ENCODE measurements around the gene UBR3.
"Not testable (repeated sequence)": the region's sequence is repeated elsewhere in the genome, so short reads cannot be mapped to it uniquely, and the experiment has no call there.

UBR3 gene

GRCh38 chr2:169871994-169872393 is 44.7 kb downstream of the UBR3 start:
- no peak for DNase-seq

- peak; percentile 32 to 38 for DNase-seq
These were observed 50.1 kb downstream of the UBR3 start for GRCh38 chr2:169877398-169877797.

- DNase-seq: no peak
These were observed 59.9 kb downstream of the UBR3 start for GRCh38 chr2:169887120-169887519.

GRCh38 chr2:169891593-169892298 is 64.5 kb downstream of the UBR3 start:
- DNase-seq: no peak

GRCh38 chr2:169892951-169893350 is 65.7 kb downstream of the UBR3 start:
- no peak for DNase-seq

- no peak for DNase-seq
These were observed 68.2 kb downstream of the UBR3 start for GRCh38 chr2:169895294-169895985.

- no peak for DNase-seq
These were observed 70.6 kb downstream of the UBR3 start for GRCh38 chr2:169897834-169898233.

GRCh38 chr2:169900103-169900502 is 72.8 kb downstream of the UBR3 start:
- DNase-seq: not testable (repeated sequence)

- DNase-seq: no peak
These were observed 73.4 kb downstream of the UBR3 start for GRCh38 chr2:169900686-169901085.

- no peak for DNase-seq
These were observed 79.5 kb downstream of the UBR3 start for GRCh38 chr2:169906731-169907130.

- no peak for DNase-seq
These were observed 82.1 kb downstream of the UBR3 start for GRCh38 chr2:169909376-169909775.

GRCh38 chr2:169910109-169910799 is 83.0 kb downstream of the UBR3 start:
- DNase-seq: no peak

GRCh38 chr2:169911119-169911518 is 83.9 kb downstream of the UBR3 start:
- DNase-seq: no peak

- no peak for DNase-seq
These were observed 89.4 kb downstream of the UBR3 start for GRCh38 chr2:169916623-169917022.

GRCh38 chr2:169923977-169924376 is 96.7 kb downstream of the UBR3 start:
- no peak for DNase-seq

GRCh38 chr2:169925968-169926367 is 98.7 kb downstream of the UBR3 start:
- DNase-seq: no peak

GRCh38 chr2:169928463-169928864 is 101.2 kb downstream of the UBR3 start:
- DNase-seq: peak; percentile 51 to 61

GRCh38 chr2:169933124-169933711 is 106.0 kb downstream of the UBR3 start:
- DNase-seq: peak; percentile 64 to 69

GRCh38 chr2:169936652-169937051 is 109.4 kb downstream of the UBR3 start:
- DNase-seq: not testable (repeated sequence)

GRCh38 chr2:169945515-169945914 is 118.3 kb downstream of the UBR3 start:
- no peak for DNase-seq

- DNase-seq: no peak
These were observed 118.8 kb downstream of the UBR3 start for GRCh38 chr2:169946092-169946491.

- DNase-seq: no peak
These were observed 119.3 kb downstream of the UBR3 start for GRCh38 chr2:169946546-169946945.

- DNase-seq: no peak
These were observed 128.7 kb downstream of the UBR3 start for GRCh38 chr2:169955940-169956339.

GRCh38 chr2:169957219-169957618 is 130.0 kb downstream of the UBR3 start:
- not testable (repeated sequence) for DNase-seq
